Measurements from ENCODE around the gene GLP2R.

The GLP2R gene

GRCh38 chr17:9887508-9887907, 61.8 kb downstream of the GLP2R start:
- no peaks in the 10 kb centered on the region for H3K27me3 ChIP-seq (ENCODE audit: control insufficient read depth, insufficient read depth, low read length)
- H3K4me1 ChIP-seq (ENCODE audit: control insufficient read depth, insufficient read depth, low read length), result no peaks in the 10 kb centered on the region
- no peaks in the 10 kb centered on the region for H3K36me3 ChIP-seq (ENCODE audit: insufficient read depth, low read length)

GRCh38 chr17:9890124-9890523, 64.4 kb downstream of the GLP2R start:
- Histone ChIP-seq H3K4me2 (ENCODE audit: low read length) (no peak overlapping the region), H3K9me3 (replicated peaks; ENCODE audit: low read length) (no peaks in the 10 kb centered on the region), H3K9ac (ENCODE audit: low read depth, low read length) (no peak overlapping the region), H3K27me3 (ENCODE audit: control insufficient read depth, insufficient read depth, low read length) (no peaks in the 10 kb centered on the region), H3K4me1 (ENCODE audit: control insufficient read depth, insufficient read depth, low read length) (no peaks in the 10 kb centered on the region), H3K4me3 (ENCODE audit: low read length) (no peak overlapping the region), H3K36me3 (ENCODE audit: insufficient read depth, low read length) (no peaks in the 10 kb centered on the region)

More at GRCh38 chr17:9887508-9887907, 61.8 kb downstream of the GLP2R start:
- no peaks in the 10 kb centered on the region for H3K9me3 ChIP-seq (replicated peaks; ENCODE audit: low read length)
- H3K4me3 ChIP-seq (ENCODE audit: low read length), result no peak overlapping the region
- H3K9ac ChIP-seq (ENCODE audit: low read depth, low read length), result no peak overlapping the region
- H3K4me2 ChIP-seq (ENCODE audit: low read length), result no peak overlapping the region

- Histone ChIP-seq H3K27me3 (ENCODE audit: control insufficient read depth, insufficient read depth, low read length) (no peaks in the 10 kb centered on the region), H3K9ac (ENCODE audit: low read depth, low read length) (no peak overlapping the region), H3K4me3 (ENCODE audit: low read length) (no peak overlapping the region), H3K4me2 (ENCODE audit: low read length) (no peak overlapping the region), H3K36me3 (ENCODE audit: insufficient read depth, low read length) (no peaks in the 10 kb centered on the region), H3K9me3 (replicated peaks; ENCODE audit: low read length) (no peaks in the 10 kb centered on the region), H3K4me1 (ENCODE audit: control insufficient read depth, insufficient read depth, low read length) (no peaks in the 10 kb centered on the region)
Measured at GRCh38 chr17:9893411-9894012, 67.8 kb downstream of the GLP2R start.

- no peaks in the 10 kb centered on the region for H3K9me3 ChIP-seq (replicated peaks; ENCODE audit: low read length)
- H3K4me2 ChIP-seq (ENCODE audit: low read length), result no peak overlapping the region
- H3K36me3 ChIP-seq (ENCODE audit: insufficient read depth, low read length), result no peaks in the 10 kb centered on the region
- H3K4me3 ChIP-seq (ENCODE audit: low read length), result no peak overlapping the region
- H3K4me1 ChIP-seq (ENCODE audit: control insufficient read depth, insufficient read depth, low read length), result no peaks in the 10 kb centered on the region
- no peak overlapping the region for H3K9ac ChIP-seq (ENCODE audit: low read depth, low read length)
- no peaks in the 10 kb centered on the region for H3K27me3 ChIP-seq (ENCODE audit: control insufficient read depth, insufficient read depth, low read length)
Measured at GRCh38 chr17:9894231-9894630, 68.5 kb downstream of the GLP2R start.

- Histone ChIP-seq H3K36me3 (ENCODE audit: insufficient read depth, low read length) (no peaks in the 10 kb centered on the region), H3K4me2 (ENCODE audit: low read length) (no peak overlapping the region), H3K4me1 (ENCODE audit: control insufficient read depth, insufficient read depth, low read length) (no peaks in the 10 kb centered on the region), H3K4me3 (ENCODE audit: low read length) (no peak overlapping the region), H3K9ac (ENCODE audit: low read depth, low read length) (no peak overlapping the region), H3K9me3 (replicated peaks; ENCODE audit: low read length) (no peaks in the 10 kb centered on the region), H3K27me3 (ENCODE audit: control insufficient read depth, insufficient read depth, low read length) (no peaks in the 10 kb centered on the region)
Measured at GRCh38 chr17:9895923-9896322, 70.2 kb downstream of the GLP2R start.

GRCh38 chr17:9897372-9897968, 71.7 kb downstream of the GLP2R start:
- Histone ChIP-seq H3K4me1 (ENCODE audit: control insufficient read depth, insufficient read depth, low read length) (no peaks in the 10 kb centered on the region), H3K36me3 (ENCODE audit: insufficient read depth, low read length) (no peaks in the 10 kb centered on the region), H3K4me3 (ENCODE audit: low read length) (no peak overlapping the region), H3K9me3 (replicated peaks; ENCODE audit: low read length) (no peaks in the 10 kb centered on the region), H3K4me2 (ENCODE audit: low read length) (no peak overlapping the region), H3K27me3 (ENCODE audit: control insufficient read depth, insufficient read depth, low read length) (no peaks in the 10 kb centered on the region), H3K9ac (ENCODE audit: low read depth, low read length) (no peak overlapping the region)

- H3K9me3 ChIP-seq (replicated peaks; ENCODE audit: low read length), result no peaks in the 10 kb centered on the region
- no peak overlapping the region for H3K4me3 ChIP-seq (ENCODE audit: low read length)
- H3K27me3 ChIP-seq (ENCODE audit: control insufficient read depth, insufficient read depth, low read length), result no peaks in the 10 kb centered on the region
- H3K36me3 ChIP-seq (ENCODE audit: insufficient read depth, low read length), result no peaks in the 10 kb centered on the region
- H3K4me1 ChIP-seq (ENCODE audit: control insufficient read depth, insufficient read depth, low read length), result no peaks in the 10 kb centered on the region
- no peak overlapping the region for H3K4me2 ChIP-seq (ENCODE audit: low read length)
- H3K9ac ChIP-seq (ENCODE audit: low read depth, low read length), result no peak overlapping the region
Measured at GRCh38 chr17:9898812-9899211, 73.1 kb downstream of the GLP2R start.

GRCh38 chr17:9899280-9900043, 73.7 kb downstream of the GLP2R start:
- no peaks in the 10 kb centered on the region for H3K27me3 ChIP-seq (ENCODE audit: control insufficient read depth, insufficient read depth, low read length)
- no peak overlapping the region for H3K4me3 ChIP-seq (ENCODE audit: low read length)
- H3K9ac ChIP-seq (ENCODE audit: low read depth, low read length), result no peak overlapping the region
- H3K4me1 ChIP-seq (ENCODE audit: control insufficient read depth, insufficient read depth, low read length), result no peaks in the 10 kb centered on the region
- H3K36me3 ChIP-seq (ENCODE audit: insufficient read depth, low read length), result no peaks in the 10 kb centered on the region
- no peak overlapping the region for H3K4me2 ChIP-seq (ENCODE audit: low read length)
- no peaks in the 10 kb centered on the region for H3K9me3 ChIP-seq (replicated peaks; ENCODE audit: low read length)

- H3K9ac ChIP-seq (ENCODE audit: low read depth, low read length), result no peak overlapping the region
- no peaks in the 10 kb centered on the region for H3K9me3 ChIP-seq (replicated peaks; ENCODE audit: low read length)
- no peaks in the 10 kb centered on the region for H3K36me3 ChIP-seq (ENCODE audit: insufficient read depth, low read length)
- H3K4me2 ChIP-seq (ENCODE audit: low read length), result no peak overlapping the region
- H3K4me1 ChIP-seq (ENCODE audit: control insufficient read depth, insufficient read depth, low read length), result no peaks in the 10 kb centered on the region
- H3K4me3 ChIP-seq (ENCODE audit: low read length), result no peak overlapping the region
- H3K27me3 ChIP-seq (ENCODE audit: control insufficient read depth, insufficient read depth, low read length), result no peaks in the 10 kb centered on the region
Measured at GRCh38 chr17:9900044-9900594, 74.4 kb downstream of the GLP2R start.

GRCh38 chr17:9900784-9901183, 75.1 kb downstream of the GLP2R start:
- H3K9ac ChIP-seq (ENCODE audit: low read depth, low read length), result no peak overlapping the region
- H3K4me1 ChIP-seq (ENCODE audit: control insufficient read depth, insufficient read depth, low read length), result no peaks in the 10 kb centered on the region
- no peak overlapping the region for H3K4me3 ChIP-seq (ENCODE audit: low read length)
- H3K9me3 ChIP-seq (replicated peaks; ENCODE audit: low read length), result no peaks in the 10 kb centered on the region
- H3K4me2 ChIP-seq (ENCODE audit: low read length), result no peak overlapping the region
- no peaks in the 10 kb centered on the region for H3K27me3 ChIP-seq (ENCODE audit: control insufficient read depth, insufficient read depth, low read length)
- H3K36me3 ChIP-seq (ENCODE audit: insufficient read depth, low read length), result no peaks in the 10 kb centered on the region

GRCh38 chr17:9902120-9902519, 76.4 kb downstream of the GLP2R start:
- Histone ChIP-seq H3K36me3 (ENCODE audit: insufficient read depth, low read length) (no peaks in the 10 kb centered on the region), H3K4me3 (ENCODE audit: low read length) (no peak overlapping the region), H3K4me1 (ENCODE audit: control insufficient read depth, insufficient read depth, low read length) (no peaks in the 10 kb centered on the region), H3K4me2 (ENCODE audit: low read length) (no peak overlapping the region), H3K9ac (ENCODE audit: low read depth, low read length) (no peak overlapping the region), H3K27me3 (ENCODE audit: control insufficient read depth, insufficient read depth, low read length) (no peaks in the 10 kb centered on the region), H3K9me3 (replicated peaks; ENCODE audit: low read length) (no peaks in the 10 kb centered on the region)

All from skeletal muscle satellite cell (primary cell).